Panc1 (cell line): ENCODE results near the gene PNMA6E. TPM values are rescaled to one million over a fixed set of nuclear protein-coding genes. Genes with fewer than 3 reads are reported as not detected.

Source experiments
- ATAC-seq: fragments of 200-7000 bp; cut with Tn5 transposase; 2 replicates; pipeline ENCODE4 v1.9.1; 2020; ENCODE audit warnings: mild to moderate bottlenecking, moderate library complexity
- BruUV-seq: library from RNA; stranded (reverse); fragments of 400-500 nt; replicated peaks from 2 replicates; lab custom pipeline; 2021; lab: Mats Ljungman, UMichigan
- CTCF ChIA-PET: fragments of 300-600 bp; sonication (Branson Sonifier 250); formaldehyde crosslinking; loops from one replicate; lab custom pipeline; 2022; ENCODE audit warnings: antibody characterized with exemption; lab: Charles Lee
- POLR2A ChIA-PET: fragments of 300-600 bp; sonication (Branson Sonifier 250); formaldehyde crosslinking; loops from one replicate; lab custom pipeline; 2022; ENCODE audit warnings: antibody characterized with exemption; lab: Charles Lee
- DNase-seq: peaks from one replicate; pipeline ENCODE4 v3.0.0-alpha.2; 2010; ENCODE audit warnings: low read depth, low spot score
- H3K27ac ChIP-seq: 2 replicates; pipeline ENCODE4 v1.5.1; 2011; ENCODE audit warnings: mild to moderate bottlenecking, low read length, inconsistent platforms
- H3K27me3 ChIP-seq: fragments of 200-500 bp; sonication (Bioruptor generic); 2 replicates; pipeline ENCODE4 v1.6.0; 2014; ENCODE audit warnings: low read length, inconsistent platforms; ENCODE audit not compliant: control insufficient read depth, insufficient read depth
- H3K36me3 ChIP-seq: fragments of 200-500 bp; sonication (Bioruptor generic); 2 replicates; pipeline ENCODE4 v1.5.1; 2014; ENCODE audit warnings: inconsistent platforms, mild to moderate bottlenecking, low read length, moderate library complexity; ENCODE audit not compliant: control insufficient read depth, insufficient read depth
- H3K4me1 ChIP-seq: 2 replicates; pipeline ENCODE4 v1.5.1; 2011; ENCODE audit warnings: inconsistent platforms, mild to moderate bottlenecking, low read length, moderate library complexity; ENCODE audit not compliant: control insufficient read depth, insufficient read depth
- H3K4me3 ChIP-seq, 2 experiments: 2 replicates each; pipeline ENCODE4 v1.5.1; 2011 to 2012; ENCODE audit warnings: low read depth in 2 of 2, low read length in 2 of 2, mild to moderate bottlenecking in 2 of 2, inconsistent platforms in 1 of 2, moderate library complexity in 1 of 2
- H3K9me3 ChIP-seq: fragments of 200-500 bp; sonication (Bioruptor generic); 2 replicates; pipeline ENCODE4 v1.5.1; 2014; ENCODE audit warnings: low read depth, mild to moderate bottlenecking, inconsistent platforms, low read length, moderate library complexity; ENCODE audit not compliant: control insufficient read depth, insufficient read depth
- POLR2AphosphoS5 ChIP-seq: IDR thresholded peaks from 2 replicates; pipeline ENCODE4 v1.6.1; 2012; ENCODE audit warnings: mild to moderate bottlenecking, low read depth, low read length, moderate library complexity
- SIN3A ChIP-seq: IDR thresholded peaks from 2 replicates; pipeline ENCODE4 v1.6.1; 2012; ENCODE audit warnings: low read depth, mild to moderate bottlenecking, low read length, moderate library complexity, borderline replicate concordance; ENCODE audit not compliant: insufficient read depth
- TCF7L2 ChIP-seq: IDR thresholded peaks from 2 replicates; pipeline ENCODE4 v1.6.1; 2011; ENCODE audit warnings: mild to moderate bottlenecking, low read depth, low read length, inconsistent platforms
- in situ Hi-C: cut with HindIII; loops from 2 replicates; pipeline ENCODE4 v1.10.0; 2016; ENCODE audit warnings: low sequenced_read_pairs, low pct_unique_long_range_greater_than_20kb
- intact Hi-C: fragments of 100-400 bp; cut with micrococcal nuclease; formaldehyde crosslinking; loops from one replicate; pipeline ENCODE4 v1.10.0; 2022; ENCODE audit not compliant: unreplicated experiment
- total RNA-seq: library from RNA; stranded (reverse); gene quantifications from one replicate; pipeline ENCODE4 v1.2.1, GENCODE V29; 2021; ENCODE audit not compliant: unreplicated experiment
- TF ChIP-seq, protein P1 (sequence below), 2 experiments: IDR thresholded peaks; 2 replicates each; pipeline ENCODE4 v1.6.1; 2011 to 2012; ENCODE audit warnings: low read depth in 2 of 2, control low read depth in 1 of 2, low read length in 1 of 2, mild to moderate bottlenecking in 1 of 2, moderate library complexity in 1 of 2; ENCODE audit not compliant: insufficient read depth in 1 of 2
- TF ChIP-seq, protein P2 (sequence below): fragments of 450-650 bp; IDR thresholded peaks from 2 replicates; pipeline ENCODE4 v1.5.1; 2017; ENCODE audit warnings: mild to moderate bottlenecking

PNMA6E gene
- total RNA-seq, 1 experiment from 2014 or later, result not detected

DNA sequence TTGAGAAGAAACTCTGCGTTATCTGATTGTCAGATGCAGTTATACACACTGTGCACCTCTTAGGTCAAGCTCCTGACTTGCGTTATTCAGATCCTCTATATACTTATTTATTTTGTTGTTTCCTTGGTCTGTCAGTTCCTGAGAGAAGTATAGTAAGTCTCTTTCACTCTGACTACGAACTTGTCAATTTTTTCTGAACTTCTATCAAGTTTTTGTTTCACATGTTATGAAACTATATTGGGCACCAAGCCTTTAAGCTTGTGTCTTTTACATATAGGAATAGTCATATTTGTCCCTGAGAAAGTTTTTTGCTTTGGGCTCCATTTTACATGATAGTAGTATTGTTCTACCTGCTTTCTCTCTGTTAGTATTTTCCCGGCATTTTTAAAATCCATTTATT is 35.5 kb downstream of the PNMA6E start:
- DNase-seq, result no peak
- CTCF ChIA-PET, result no interaction called here
- TF ChIP-seq TCF7L2 (no peak), SIN3A (no peak), POLR2AphosphoS5 (no peak)
- TF ChIP-seq, protein P1, sequence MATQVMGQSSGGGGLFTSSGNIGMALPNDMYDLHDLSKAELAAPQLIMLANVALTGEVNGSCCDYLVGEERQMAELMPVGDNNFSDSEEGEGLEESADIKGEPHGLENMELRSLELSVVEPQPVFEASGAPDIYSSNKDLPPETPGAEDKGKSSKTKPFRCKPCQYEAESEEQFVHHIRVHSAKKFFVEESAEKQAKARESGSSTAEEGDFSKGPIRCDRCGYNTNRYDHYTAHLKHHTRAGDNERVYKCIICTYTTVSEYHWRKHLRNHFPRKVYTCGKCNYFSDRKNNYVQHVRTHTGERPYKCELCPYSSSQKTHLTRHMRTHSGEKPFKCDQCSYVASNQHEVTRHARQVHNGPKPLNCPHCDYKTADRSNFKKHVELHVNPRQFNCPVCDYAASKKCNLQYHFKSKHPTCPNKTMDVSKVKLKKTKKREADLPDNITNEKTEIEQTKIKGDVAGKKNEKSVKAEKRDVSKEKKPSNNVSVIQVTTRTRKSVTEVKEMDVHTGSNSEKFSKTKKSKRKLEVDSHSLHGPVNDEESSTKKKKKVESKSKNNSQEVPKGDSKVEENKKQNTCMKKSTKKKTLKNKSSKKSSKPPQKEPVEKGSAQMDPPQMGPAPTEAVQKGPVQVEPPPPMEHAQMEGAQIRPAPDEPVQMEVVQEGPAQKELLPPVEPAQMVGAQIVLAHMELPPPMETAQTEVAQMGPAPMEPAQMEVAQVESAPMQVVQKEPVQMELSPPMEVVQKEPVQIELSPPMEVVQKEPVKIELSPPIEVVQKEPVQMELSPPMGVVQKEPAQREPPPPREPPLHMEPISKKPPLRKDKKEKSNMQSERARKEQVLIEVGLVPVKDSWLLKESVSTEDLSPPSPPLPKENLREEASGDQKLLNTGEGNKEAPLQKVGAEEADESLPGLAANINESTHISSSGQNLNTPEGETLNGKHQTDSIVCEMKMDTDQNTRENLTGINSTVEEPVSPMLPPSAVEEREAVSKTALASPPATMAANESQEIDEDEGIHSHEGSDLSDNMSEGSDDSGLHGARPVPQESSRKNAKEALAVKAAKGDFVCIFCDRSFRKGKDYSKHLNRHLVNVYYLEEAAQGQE (IDR thresholded peaks at IDR 0.05; ENCODE audit: insufficient read depth in 1 of 2, low read depth in 2 of 2, low read length in 1 of 2), result no peak
- TF ChIP-seq, protein P2, sequence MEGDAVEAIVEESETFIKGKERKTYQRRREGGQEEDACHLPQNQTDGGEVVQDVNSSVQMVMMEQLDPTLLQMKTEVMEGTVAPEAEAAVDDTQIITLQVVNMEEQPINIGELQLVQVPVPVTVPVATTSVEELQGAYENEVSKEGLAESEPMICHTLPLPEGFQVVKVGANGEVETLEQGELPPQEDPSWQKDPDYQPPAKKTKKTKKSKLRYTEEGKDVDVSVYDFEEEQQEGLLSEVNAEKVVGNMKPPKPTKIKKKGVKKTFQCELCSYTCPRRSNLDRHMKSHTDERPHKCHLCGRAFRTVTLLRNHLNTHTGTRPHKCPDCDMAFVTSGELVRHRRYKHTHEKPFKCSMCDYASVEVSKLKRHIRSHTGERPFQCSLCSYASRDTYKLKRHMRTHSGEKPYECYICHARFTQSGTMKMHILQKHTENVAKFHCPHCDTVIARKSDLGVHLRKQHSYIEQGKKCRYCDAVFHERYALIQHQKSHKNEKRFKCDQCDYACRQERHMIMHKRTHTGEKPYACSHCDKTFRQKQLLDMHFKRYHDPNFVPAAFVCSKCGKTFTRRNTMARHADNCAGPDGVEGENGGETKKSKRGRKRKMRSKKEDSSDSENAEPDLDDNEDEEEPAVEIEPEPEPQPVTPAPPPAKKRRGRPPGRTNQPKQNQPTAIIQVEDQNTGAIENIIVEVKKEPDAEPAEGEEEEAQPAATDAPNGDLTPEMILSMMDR, result no peak

DNA sequence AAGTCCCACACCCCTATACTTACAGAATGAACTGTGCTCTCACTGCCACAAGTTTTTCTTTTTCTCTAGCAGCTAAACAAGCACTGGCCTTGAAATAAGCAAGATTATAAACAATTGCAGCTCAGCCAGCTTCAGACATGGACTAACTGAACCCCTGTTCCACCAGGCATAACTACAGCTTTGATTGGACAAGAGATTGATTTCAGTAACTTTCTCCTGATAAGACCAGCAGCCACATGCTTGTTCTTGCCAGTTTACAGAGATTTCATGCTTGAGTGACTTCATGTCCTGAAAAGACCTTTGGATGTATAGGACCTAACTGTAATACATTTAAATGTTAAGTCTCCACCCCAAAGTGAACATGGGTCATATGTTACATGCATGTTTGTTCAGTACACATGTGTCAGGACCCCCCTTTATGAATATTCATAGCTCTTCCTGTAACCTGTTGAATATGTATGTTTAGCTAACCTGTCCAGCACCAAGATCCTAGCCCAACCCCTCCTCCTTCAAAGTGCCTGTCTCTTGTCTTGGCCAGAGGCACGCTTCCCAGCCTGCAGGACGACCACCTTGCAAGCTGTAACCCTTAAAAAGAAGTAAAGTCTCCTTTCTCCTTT is 39.3 kb downstream of the PNMA6E start:
- POLR2A ChIA-PET, result no interaction called here
- Histone ChIP-seq H3K4me3 (no peak overlapping the region), H3K36me3 (no peaks in the 10 kb centered on the region), H3K9me3 (no peaks in the 10 kb centered on the region), H3K27ac (no peak overlapping the region), H3K27me3 (peaks cover 8% of the 10 kb centered on the region), H3K4me1 (no peaks in the 10 kb centered on the region)
- TF ChIP-seq, protein P1 (IDR thresholded peaks at IDR 0.05; ENCODE audit: insufficient read depth in 1 of 2, low read depth in 2 of 2, low read length in 1 of 2), result no peak
- intact Hi-C loops (no loop called here), in situ Hi-C loops (no loop called here)
- CTCF ChIA-PET, result no interaction called here
- no peak for ATAC-seq
- no TSS peak for BruUV-seq
- no peak for DNase-seq

More for the DNA sequence above, 35.5 kb downstream of the PNMA6E start:
- in situ Hi-C loops (no loop called here), intact Hi-C loops (no loop called here)
- no peak overlapping the region for H3K27ac ChIP-seq
- ATAC-seq, result no peak
- H3K4me1 ChIP-seq, result no peaks in the 10 kb centered on the region
- no peaks in the 10 kb centered on the region for H3K36me3 ChIP-seq
- POLR2A ChIA-PET, result no interaction called here
- no TSS peak for BruUV-seq
- no peak overlapping the region for H3K4me3 ChIP-seq
- H3K9me3 ChIP-seq, result no peaks in the 10 kb centered on the region
- peaks cover 11% of the 10 kb centered on the region for H3K27me3 ChIP-seq
